Measurements from ENCODE around the gene BNC2. TPM values are rescaled to one million over a fixed set of nuclear protein-coding genes. Genes with fewer than 3 reads are reported as not detected.

The BNC2 gene
- total RNA-seq, 4 donors from 2014 or later, result 3.9 to 45.4 (median 13.1) TPM

DNA sequence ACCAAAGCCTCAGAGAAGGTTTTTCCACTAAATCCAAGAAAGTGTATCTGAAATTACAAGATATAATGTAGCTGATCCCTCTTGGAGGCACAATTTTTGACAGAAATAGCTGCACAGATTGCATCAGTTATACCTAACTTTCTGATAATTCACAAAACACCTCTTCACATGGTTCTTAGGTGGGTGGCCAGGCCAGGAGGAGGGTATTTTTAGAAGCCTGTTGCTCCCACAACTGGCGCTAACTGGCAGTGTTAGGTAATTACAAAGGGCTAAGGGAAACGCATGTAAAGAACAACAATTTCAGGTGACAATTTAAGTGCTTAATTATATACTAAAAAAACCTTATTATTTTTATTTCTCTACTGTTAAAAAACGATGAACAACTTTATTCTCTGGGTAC, 247.9 kb downstream of the BNC2 start:
- H3K4me3 ChIP-seq, result no peak overlapping the region
- no peaks in the 10 kb centered on the region for H3K36me3 ChIP-seq
- no peaks in the 10 kb centered on the region for H3K9me3 ChIP-seq
- no peaks in the 10 kb centered on the region for H3K27me3 ChIP-seq
- H3K4me1 ChIP-seq, result peaks cover 0 to 7% (median 0%) of the 10 kb centered on the region in 4 donors
- TF ChIP-seq POLR2A (IDR thresholded peaks at IDR 0.05), result no peak
- TF ChIP-seq, protein P1, sequence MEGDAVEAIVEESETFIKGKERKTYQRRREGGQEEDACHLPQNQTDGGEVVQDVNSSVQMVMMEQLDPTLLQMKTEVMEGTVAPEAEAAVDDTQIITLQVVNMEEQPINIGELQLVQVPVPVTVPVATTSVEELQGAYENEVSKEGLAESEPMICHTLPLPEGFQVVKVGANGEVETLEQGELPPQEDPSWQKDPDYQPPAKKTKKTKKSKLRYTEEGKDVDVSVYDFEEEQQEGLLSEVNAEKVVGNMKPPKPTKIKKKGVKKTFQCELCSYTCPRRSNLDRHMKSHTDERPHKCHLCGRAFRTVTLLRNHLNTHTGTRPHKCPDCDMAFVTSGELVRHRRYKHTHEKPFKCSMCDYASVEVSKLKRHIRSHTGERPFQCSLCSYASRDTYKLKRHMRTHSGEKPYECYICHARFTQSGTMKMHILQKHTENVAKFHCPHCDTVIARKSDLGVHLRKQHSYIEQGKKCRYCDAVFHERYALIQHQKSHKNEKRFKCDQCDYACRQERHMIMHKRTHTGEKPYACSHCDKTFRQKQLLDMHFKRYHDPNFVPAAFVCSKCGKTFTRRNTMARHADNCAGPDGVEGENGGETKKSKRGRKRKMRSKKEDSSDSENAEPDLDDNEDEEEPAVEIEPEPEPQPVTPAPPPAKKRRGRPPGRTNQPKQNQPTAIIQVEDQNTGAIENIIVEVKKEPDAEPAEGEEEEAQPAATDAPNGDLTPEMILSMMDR (IDR thresholded peaks at IDR 0.05), result no peak
- no peak overlapping the region for H3K27ac ChIP-seq
- no peak for DNase-seq

DNA sequence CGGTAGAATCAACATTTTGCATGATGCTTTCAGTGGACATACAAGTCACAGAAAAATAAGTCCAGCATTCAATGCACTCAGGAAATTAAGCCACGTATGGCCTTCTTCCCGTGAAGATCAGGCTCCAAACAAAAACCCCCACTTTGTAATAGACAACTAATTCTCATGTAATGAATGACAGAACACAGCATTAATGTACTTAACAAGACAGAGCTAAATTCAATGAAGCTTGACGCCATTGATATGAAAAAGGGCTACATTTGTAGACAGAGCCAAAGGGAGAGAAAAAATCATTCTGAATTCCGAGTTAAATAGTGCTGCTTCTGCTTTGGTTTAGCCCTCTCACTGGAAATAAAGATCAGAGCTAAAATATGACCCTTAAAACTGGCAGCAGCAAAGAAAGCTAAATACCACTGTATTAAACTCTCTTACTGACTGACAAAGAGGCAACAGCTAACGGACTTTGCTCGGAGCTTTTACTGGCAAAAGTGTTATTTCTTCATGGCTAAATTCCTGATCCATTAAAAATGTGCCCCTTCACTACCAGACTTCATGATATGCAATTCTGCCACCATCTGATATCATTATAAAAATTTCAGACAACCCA, 250.5 kb downstream of the BNC2 start:
- no peak for DNase-seq

DNA sequence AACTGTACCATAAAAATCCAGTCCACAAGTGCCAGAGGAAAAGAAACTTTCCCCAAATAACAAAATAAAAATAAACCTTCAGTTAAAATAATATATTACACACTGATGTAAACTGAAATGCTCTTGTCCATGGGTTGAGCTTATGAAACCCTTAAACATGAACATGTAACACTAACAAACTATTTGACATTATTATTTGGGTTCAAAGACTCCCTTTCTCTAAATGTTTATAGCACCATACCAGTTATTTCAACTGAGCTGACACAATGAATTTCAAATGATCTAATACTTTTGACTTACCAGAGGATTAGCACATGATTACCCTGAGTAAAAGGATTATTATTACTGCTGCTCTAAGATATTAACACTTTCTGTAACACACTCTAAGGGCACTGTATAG, 251.1 kb downstream of the BNC2 start:
- Histone ChIP-seq H3K4me3 (no peak overlapping the region), H3K4me1 (no peaks in the 10 kb centered on the region)

More for the DNA sequence above, 250.5 kb downstream of the BNC2 start:
- Histone ChIP-seq H3K4me1 (no peaks in the 10 kb centered on the region), H3K27me3 (no peaks in the 10 kb centered on the region), H3K4me3 (no peak overlapping the region), H3K27ac (no peak overlapping the region), H3K36me3 (no peaks in the 10 kb centered on the region), H3K9me3 (no peaks in the 10 kb centered on the region)
- TF ChIP-seq POLR2A (IDR thresholded peaks at IDR 0.05), result no peak
- TF ChIP-seq, protein P1 (IDR thresholded peaks at IDR 0.05), result no peak

DNA sequence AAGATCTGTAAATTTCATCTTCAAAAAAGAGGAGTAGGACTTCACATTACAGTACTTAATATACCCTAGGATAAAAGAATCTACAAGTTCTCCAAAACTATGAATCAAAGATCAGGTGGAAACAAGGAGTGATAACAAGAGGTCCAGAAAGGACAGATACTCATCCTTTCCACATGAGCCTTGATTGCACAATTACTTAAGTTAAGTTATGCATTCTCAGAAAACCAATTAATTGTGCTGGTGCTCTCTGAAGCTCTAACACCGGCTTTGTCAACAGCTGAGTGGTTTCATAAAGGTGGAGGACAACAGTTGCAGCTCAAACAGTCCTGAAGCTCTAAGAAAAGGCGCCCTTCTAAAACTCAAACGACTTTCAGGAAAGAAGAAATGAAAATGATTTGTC, 251.9 kb downstream of the BNC2 start:
- TF ChIP-seq POLR2A (IDR thresholded peaks at IDR 0.05), result no peak
- TF ChIP-seq, protein P1 (IDR thresholded peaks at IDR 0.05), result no peak
- Histone ChIP-seq H3K4me1 (no peaks in the 10 kb centered on the region), H3K36me3 (no peaks in the 10 kb centered on the region), H3K27ac (no peak overlapping the region), H3K27me3 (no peaks in the 10 kb centered on the region), H3K9me3 (no peaks in the 10 kb centered on the region), H3K4me3 (no peak overlapping the region)
- no peak for DNase-seq

More for the DNA sequence above, 251.1 kb downstream of the BNC2 start:
- Histone ChIP-seq H3K9me3 (no peaks in the 10 kb centered on the region), H3K27ac (no peak overlapping the region), H3K36me3 (no peaks in the 10 kb centered on the region), H3K27me3 (no peaks in the 10 kb centered on the region)
- DNase-seq, result no peak
- no peak for TF ChIP-seq POLR2A (IDR thresholded peaks at IDR 0.05)
- TF ChIP-seq, protein P1 (IDR thresholded peaks at IDR 0.05), result no peak

DNA sequence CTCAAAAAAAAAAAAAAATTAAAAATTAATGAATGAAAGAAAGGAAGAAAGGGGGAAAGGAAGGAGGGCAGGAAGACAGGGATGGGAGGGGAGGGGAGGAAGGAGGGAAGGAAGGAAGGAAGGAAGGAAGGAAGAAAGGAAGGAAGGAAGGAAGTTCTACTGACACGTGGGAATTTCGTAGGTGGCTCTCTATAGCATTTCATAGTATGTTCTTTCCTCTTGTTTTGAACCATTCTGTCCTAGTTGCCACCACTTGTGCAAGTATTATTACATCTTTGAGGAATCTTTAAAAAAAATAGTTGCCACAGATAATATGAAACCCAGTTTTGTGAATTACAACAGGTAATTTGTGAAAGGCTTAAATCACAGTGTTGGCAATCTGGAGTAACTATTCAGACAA, 253.8 kb downstream of the BNC2 start:
- Histone ChIP-seq H3K4me1 (no peaks in the 10 kb centered on the region), H3K36me3 (no peaks in the 10 kb centered on the region), H3K4me3 (no peak overlapping the region), H3K27ac (no peak overlapping the region), H3K9me3 (no peaks in the 10 kb centered on the region), H3K27me3 (no peaks in the 10 kb centered on the region)
- DNase-seq, result no peak
- TF ChIP-seq, protein P1 (IDR thresholded peaks at IDR 0.05), result no peak

DNA sequence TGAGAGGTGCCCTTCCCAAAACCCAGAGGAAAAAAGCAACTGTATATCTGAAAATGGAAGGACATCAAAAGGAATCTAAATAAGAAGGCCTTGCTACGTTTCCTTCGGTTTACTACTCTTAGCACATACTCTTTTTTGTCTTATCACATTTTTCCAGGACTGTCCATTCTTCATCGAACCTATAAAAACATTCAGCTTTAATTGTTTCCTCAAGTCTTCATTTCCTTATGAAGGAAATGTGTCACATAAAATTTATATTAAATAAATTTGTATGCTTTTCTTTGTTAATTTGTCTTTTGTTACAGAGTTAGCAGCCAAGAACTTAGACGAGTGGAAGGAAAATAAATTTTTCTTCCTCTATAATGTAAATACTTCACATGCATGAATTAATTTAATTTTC, 255.0 kb downstream of the BNC2 start:
- no peaks in the 10 kb centered on the region for H3K9me3 ChIP-seq
- no peak for TF ChIP-seq POLR2A (IDR thresholded peaks at IDR 0.05)
- TF ChIP-seq, protein P1 (IDR thresholded peaks at IDR 0.05), result no peak
- no peaks in the 10 kb centered on the region for H3K36me3 ChIP-seq
- H3K27me3 ChIP-seq, result no peaks in the 10 kb centered on the region
- no peak overlapping the region for H3K4me3 ChIP-seq
- H3K27ac ChIP-seq, result no peak overlapping the region
- H3K4me1 ChIP-seq, result no peaks in the 10 kb centered on the region
- DNase-seq, result no peak

All from Peyer's patch (tissue), 4 donors.